Body of pancreas (tissue), 4 donors: ENCODE measurements around the gene MDFIC. TPM values are rescaled to one million over a fixed set of nuclear protein-coding genes. Genes with fewer than 3 reads are reported as not detected.

Source experiments
- ATAC-seq: fragments of 150-250 bp; one replicate; pipeline ENCODE4 v1.9.1; 2016
- DNase-seq, 4 donors: peaks; one replicate each; pipeline ENCODE4 v3.0.0-alpha.2; 2019
- H3K27ac ChIP-seq, 4 donors: fragments of 200-600 bp; sonication (generic); 1 replicate in 3 of 4; 2 replicates in 1 of 4; pipeline versions ENCODE4 v1.5.1 to v1.6.1; 2016 to 2019; ENCODE audit warnings: mild to moderate bottlenecking in 1 of 4, mixed read lengths in 1 of 4, moderate library complexity in 1 of 4
- H3K27me3 ChIP-seq, 2 donors: fragments of 200-600 bp; sonication (generic); one replicate each; pipeline ENCODE4 v1.6.0; 2016; ENCODE audit warnings: mild to moderate bottlenecking in 1 of 2
- H3K36me3 ChIP-seq, 2 donors: fragments of 200-600 bp; sonication (generic); replicated peaks in 1 of 2; 2 replicates each; pipeline ENCODE4 v1.5.1; 2016; ENCODE audit warnings: low read depth in 2 of 2; ENCODE audit not compliant: insufficient read depth in 1 of 2
- H3K4me1 ChIP-seq: fragments of 200-600 bp; sonication (generic); one replicate; pipeline ENCODE4 v1.6.0; 2016
- H3K4me3 ChIP-seq, 2 donors: fragments of 200-600 bp; sonication (generic); 1 replicate in 1 of 2; 2 replicates in 1 of 2; pipeline ENCODE4 v1.5.1; 2016 to 2019
- H3K9me3 ChIP-seq, 3 donors: fragments of 200-600 bp; sonication (generic); 1 replicate in 2 of 3; 2 replicates in 1 of 3; pipeline ENCODE4 v1.5.1; 2016
- CTCF ChIP-seq, 7 experiments: fragments of 450-650 bp in 4 of 7; fragments of 200-600 bp in 3 of 7; sonication (generic) in 3 of 7; IDR thresholded peaks; one replicate each; pipeline ENCODE4 v1.5.1; 2016 to 2019; ENCODE audit warnings: antibody characterized with exemption in 7 of 7
- POLR2A ChIP-seq, 3 donors: fragments of 450-650 bp; IDR thresholded peaks; one replicate each; pipeline ENCODE4 v1.6.1; 2016; ENCODE audit warnings: antibody characterized with exemption in 3 of 3, mild to moderate bottlenecking in 2 of 3
- WGBS, 2 donors: methylation state at CpG; one replicate each; pipeline ENCODE4 v1.1.5; 2017; 5-methylcytosine and 5-hydroxymethylcytosine counted together
- intact Hi-C: fragments of 100-400 bp; cut with DNase I; formaldehyde crosslinking; loops from one replicate; pipeline ENCODE4 v1.15.1; 2023
- total RNA-seq, 2 donors: library from RNA; depleted of rRNA; stranded (reverse); fragments of >200 nt; gene quantifications; one replicate each; pipeline ENCODE4 v1.1.0, GENCODE V29; 2016

MDFIC gene
- total RNA-seq, 2 donors from 2014 or later, result 12.5 to 35.3 TPM

- no peaks in the 10 kb centered on the region for H3K4me1 ChIP-seq
- no peak overlapping the region for H3K4me3 ChIP-seq
- no peaks in the 10 kb centered on the region for H3K27me3 ChIP-seq
- intact Hi-C loops, result no loop called here
- no peak for ATAC-seq
- no peaks in the 10 kb centered on the region for H3K36me3 ChIP-seq
- no peak overlapping the region for H3K27ac ChIP-seq
- WGBS, 2 donors, result 79 to 83% methylated on average over 4 of the region's 4 CpGs
- DNase-seq, result no peak
- TF ChIP-seq POLR2A (IDR thresholded peaks at IDR 0.05), result no peak
- no peaks in the 10 kb centered on the region for H3K9me3 ChIP-seq
Measured at GRCh38 chr7:115038158-115038557, 116.3 kb downstream of the MDFIC start.

- intact Hi-C loops, result no loop called here
Measured at GRCh38 chr7:115040057-115040456, 118.2 kb downstream of the MDFIC start.

GRCh38 chr7:115040495-115040894 lies 118.6 kb downstream of the MDFIC start:
- intact Hi-C loops, result no loop called here
- no peaks in the 10 kb centered on the region for H3K27me3 ChIP-seq
- H3K4me3 ChIP-seq, result no peak overlapping the region
- no peaks in the 10 kb centered on the region for H3K9me3 ChIP-seq
- ATAC-seq, result no peak
- TF ChIP-seq CTCF (IDR thresholded peaks at IDR 0.05) (no peak), POLR2A (IDR thresholded peaks at IDR 0.05) (no peak)
- DNase-seq, result no peak
- H3K4me1 ChIP-seq, result no peaks in the 10 kb centered on the region
- H3K27ac ChIP-seq, result no peak overlapping the region
- no peaks in the 10 kb centered on the region for H3K36me3 ChIP-seq

More at GRCh38 chr7:115040057-115040456, 118.2 kb downstream of the MDFIC start:
- ATAC-seq (no peak), DNase-seq (no peak)
- H3K4me1 ChIP-seq, result no peaks in the 10 kb centered on the region
- no peak overlapping the region for H3K4me3 ChIP-seq
- H3K36me3 ChIP-seq, result no peaks in the 10 kb centered on the region
- WGBS, 2 donors, result 73 to 84% methylated on average over 8 of the region's 8 CpGs
- H3K27ac ChIP-seq, result no peak overlapping the region
- TF ChIP-seq POLR2A (IDR thresholded peaks at IDR 0.05) (no peak), CTCF (IDR thresholded peaks at IDR 0.05) (no peak)
- H3K27me3 ChIP-seq, result no peaks in the 10 kb centered on the region
- no peaks in the 10 kb centered on the region for H3K9me3 ChIP-seq

- H3K27me3 ChIP-seq, result no peaks in the 10 kb centered on the region
- DNase-seq, result no peak
- no peak for TF ChIP-seq POLR2A (IDR thresholded peaks at IDR 0.05)
- no peak for TF ChIP-seq CTCF (IDR thresholded peaks at IDR 0.05)
- no peak overlapping the region for H3K27ac ChIP-seq
- H3K4me1 ChIP-seq, result no peaks in the 10 kb centered on the region
- no peaks in the 10 kb centered on the region for H3K9me3 ChIP-seq
- WGBS, 2 donors, result 47 to 78% methylated on average over 2 of the region's 2 CpGs
- intact Hi-C loops, result no loop called here
- H3K36me3 ChIP-seq, result no peaks in the 10 kb centered on the region
- no peak for ATAC-seq
- H3K4me3 ChIP-seq, result no peak overlapping the region
Measured at GRCh38 chr7:115042596-115042995, 120.7 kb downstream of the MDFIC start.

GRCh38 chr7:115043605-115044004 lies 121.7 kb downstream of the MDFIC start:
- Histone ChIP-seq H3K27ac (no peak overlapping the region), H3K4me3 (no peak overlapping the region), H3K9me3 (no peaks in the 10 kb centered on the region), H3K4me1 (no peaks in the 10 kb centered on the region), H3K36me3 (no peaks in the 10 kb centered on the region), H3K27me3 (no peaks in the 10 kb centered on the region)
- TF ChIP-seq CTCF (IDR thresholded peaks at IDR 0.05) (no peak), POLR2A (IDR thresholded peaks at IDR 0.05) (no peak)
- intact Hi-C loops, result no loop called here
- WGBS, 2 donors, result 13 to 55% methylated on average over 2 of the region's 2 CpGs
- no peak for ATAC-seq
- DNase-seq, result no peak
